GM12801 (cell line): Measurements from ENCODE around the gene TNS1.

Experiments used
- CTCF ChIP-seq: IDR thresholded peaks from one replicate; pipeline ENCODE4 v1.5.1; 2011; ENCODE audit warnings: control low read depth; ENCODE audit not compliant: insufficient read length; ENCODE audit errors: extremely low read depth

Gene TNS1

GRCh38 chr2:217880891-217881290 is 121.9 kb downstream of the TNS1 start:
- TF ChIP-seq CTCF = no peak

- TF ChIP-seq CTCF = no peak
These were observed 122.4 kb downstream of the TNS1 start for GRCh38 chr2:217880287-217880889.

- TF ChIP-seq CTCF = no peak
These were observed 123.7 kb downstream of the TNS1 start for GRCh38 chr2:217878915-217879590.

- TF ChIP-seq CTCF = no peak
These were observed 124.9 kb downstream of the TNS1 start for GRCh38 chr2:217877866-217878265.

- no peak for TF ChIP-seq CTCF
These were observed 126.6 kb downstream of the TNS1 start for GRCh38 chr2:217876253-217876570.

- no peak for TF ChIP-seq CTCF
These were observed 127.1 kb downstream of the TNS1 start for GRCh38 chr2:217875556-217876252.

- no peak for TF ChIP-seq CTCF
These were observed 127.7 kb downstream of the TNS1 start for GRCh38 chr2:217875138-217875537.
